K562 (cell line): Measurements from ENCODE around the gene NBDY. TPM values are rescaled to one million over a fixed set of nuclear protein-coding genes. Genes with fewer than 3 reads are reported as not detected.
A peak's percentile ranks its signal among the peaks of the same experiment; 100 is the strongest.

Source experiments
- ATAC-seq: fragments of 200-7000 bp; cut with Tn5 transposase; 3 replicates; pipeline ENCODE4 v1.9.1; 2020; ENCODE audit warnings: moderate library complexity
- BruUV-seq: library from RNA; stranded (reverse); fragments of 400-500 nt; replicated peaks from 2 replicates; lab custom pipeline; 2021; lab: Mats Ljungman, UMichigan
- CTCF ChIA-PET: fragments of 300-600 bp; formaldehyde crosslinking; extraction: SDS; loops from one replicate; lab custom pipeline; 2021; ENCODE audit warnings: low intra/inter-chr PET ratio; lab: Yijun Ruan, JAX
- POLR2A ChIA-PET: fragments of 300-600, 350-650 bp; sonication (Branson Sonifier 250); formaldehyde crosslinking; extraction: SDS; loops from one replicate; lab custom pipeline; 2021; ENCODE audit warnings: antibody characterized with exemption, inconsistent platforms; lab: Yijun Ruan, JAX
- DNase-seq, 4 experiments: peaks; one replicate each; pipeline versions ENCODE4 v3.0.0 to v3.0.0-alpha.2; 2011 to 2018; ENCODE audit warnings: low spot score in 3 of 4, mixed read lengths in 3 of 4; ENCODE audit errors: extremely low read depth in 1 of 4
- FAIRE-seq: peaks from 2 replicates; lab custom pipeline; 2011; peaks lifted over from hg19 to GRCh38; lab: Jason Lieb, UNC
- H2AFZ ChIP-seq: 2 replicates; pipeline ENCODE4 v1.6.0; 2011; ENCODE audit warnings: low read depth, low read length, control low read depth, inconsistent platforms
- H3K27ac ChIP-seq: fragments of 200-600 bp; 3 replicates; pipeline ENCODE4 v1.8.0; 2011; ENCODE audit warnings: low read depth, mild to moderate bottlenecking, control low read depth, inconsistent platforms, low read length, moderate library complexity, mixed read lengths; ENCODE audit errors: extremely low read depth
- H3K27me3 ChIP-seq, 2 experiments: fragments of 300-600 bp in 1 of 2; 2 replicates in 1 of 2; 3 replicates in 1 of 2; pipeline versions ENCODE4 v1.6.0 to v1.8.0; 2011; ENCODE audit warnings: inconsistent platforms in 2 of 2, low read length in 2 of 2, mild to moderate bottlenecking in 1 of 2, mixed read lengths in 1 of 2, moderate library complexity in 1 of 2; ENCODE audit not compliant: control insufficient read depth in 2 of 2, insufficient read depth in 2 of 2
- H3K36me3 ChIP-seq: fragments of 300-600 bp; 3 replicates; pipeline ENCODE4 v1.8.0; 2011; ENCODE audit warnings: mild to moderate bottlenecking, low read length, inconsistent platforms; ENCODE audit not compliant: control insufficient read depth, insufficient read depth
- H3K4me1 ChIP-seq, 2 experiments: fragments of 200-600 bp in 1 of 2; replicated peaks in 1 of 2; 2 replicates in 1 of 2; 3 replicates in 1 of 2; pipeline versions ENCODE4 v1.5.1 to v1.8.0; 2011; ENCODE audit warnings: inconsistent platforms in 2 of 2, low read length in 2 of 2, mild to moderate bottlenecking in 1 of 2, mixed read lengths in 1 of 2, moderate library complexity in 1 of 2; ENCODE audit not compliant: control insufficient read depth in 2 of 2, insufficient read depth in 2 of 2
- H3K4me2 ChIP-seq: 2 replicates; pipeline ENCODE4 v1.6.1; 2011; ENCODE audit warnings: low read length, control low read depth, inconsistent platforms, mixed read lengths; ENCODE audit not compliant: insufficient read depth
- H3K4me3 ChIP-seq: fragments of 200-600 bp; sonication (generic), shearing (Covaris generic); 2 replicates; pipeline ENCODE4 v1.5.1; 2016; ENCODE audit warnings: control low read depth, inconsistent platforms
- H3K79me2 ChIP-seq: fragments of 200-600 bp; 3 replicates; pipeline ENCODE4 v1.8.0; 2011; ENCODE audit warnings: low read length, inconsistent platforms; ENCODE audit not compliant: control insufficient read depth, insufficient read depth
- H3K9ac ChIP-seq, 2 experiments: 2 replicates each; pipeline versions ENCODE4 v1.6.0 to v1.6.1; 2011; ENCODE audit warnings: low read depth in 2 of 2, low read length in 2 of 2, control low read depth in 1 of 2, inconsistent platforms in 1 of 2, mild to moderate bottlenecking in 1 of 2, mixed read lengths in 1 of 2; ENCODE audit not compliant: insufficient read depth in 1 of 2
- H3K9me1 ChIP-seq: one replicate; pipeline ENCODE4 v1.6.0; 2011; ENCODE audit warnings: inconsistent platforms, mild to moderate bottlenecking, low read length, moderate library complexity; ENCODE audit not compliant: control insufficient read depth, insufficient read depth
- H3K9me3 ChIP-seq: replicated peaks from 2 replicates; pipeline ENCODE4 v1.5.1; 2011; ENCODE audit warnings: low read depth, low read length, inconsistent platforms; ENCODE audit not compliant: control insufficient read depth, insufficient read depth
- H4K20me1 ChIP-seq: replicated peaks from 2 replicates; pipeline ENCODE4 v1.6.1; 2011; ENCODE audit warnings: low read length, inconsistent platforms, mixed read lengths; ENCODE audit not compliant: control insufficient read depth, insufficient read depth
- CBFA2T3 ChIP-seq: fragments of 450-650 bp; IDR thresholded peaks from 2 replicates; pipeline ENCODE4 v1.6.1; 2017
- COPS2 ChIP-seq: fragments of 450-650 bp; conservative IDR thresholded peaks from 2 replicates; pipeline ENCODE4 v1.6.1; 2016; ENCODE audit warnings: mild to moderate bottlenecking, moderate library complexity
- CTCF ChIP-seq, 3 experiments: IDR thresholded peaks in 2 of 3; conservative IDR thresholded peaks in 1 of 3; 2 replicates each; pipeline ENCODE4 v1.5.1; 2011 to 2012; ENCODE audit warnings: low read length in 3 of 3, mild to moderate bottlenecking in 3 of 3, control low read depth in 2 of 3, improper control_type of control experiment in 1 of 3, inconsistent platforms in 1 of 3, low read depth in 1 of 3, mixed read lengths in 1 of 3, moderate library complexity in 1 of 3; ENCODE audit not compliant: insufficient read depth in 2 of 3
- FOXA1 ChIP-seq: fragments of 450-650 bp; IDR thresholded peaks from 2 replicates; pipeline ENCODE4 v1.6.1; 2016; ENCODE audit warnings: mild to moderate bottlenecking, borderline replicate concordance
- KHSRP ChIP-seq: fragments of 450-650 bp; IDR thresholded peaks from 2 replicates; pipeline ENCODE4 v1.6.1; 2017
- MITF ChIP-seq: IDR thresholded peaks from 2 replicates; pipeline ENCODE4 v1.6.1; 2014; ENCODE audit warnings: antibody characterized with exemption
- PML ChIP-seq: IDR thresholded peaks from 2 replicates; pipeline ENCODE4 v1.6.1; 2012; ENCODE audit warnings: low read length, inconsistent platforms
- RAD21 ChIP-seq, 2 experiments: fragments of 250-450 bp in 1 of 2; fragments of 450-650 bp in 1 of 2; sonication (Bioruptor Pico) in 1 of 2; formaldehyde crosslinking in 1 of 2; IDR thresholded peaks in 1 of 2; conservative IDR thresholded peaks in 1 of 2; 2 replicates each; pipeline versions ENCODE4 v1.4.0 to v1.8.0; 2020 to 2022; ENCODE audit warnings: mild to moderate bottlenecking in 2 of 2, moderate library complexity in 1 of 2
- SMC3 ChIP-seq: conservative IDR thresholded peaks from 2 replicates; pipeline ENCODE4 v1.6.1; 2011; ENCODE audit warnings: low read depth, low read length, improper control_type of control experiment; ENCODE audit not compliant: insufficient read depth
- YY1 ChIP-seq, 3 experiments: IDR thresholded peaks; 2 replicates each; pipeline ENCODE4 v1.6.1; 2011; ENCODE audit warnings: low read length in 2 of 3, mild to moderate bottlenecking in 2 of 3, moderate library complexity in 2 of 3, borderline replicate concordance in 1 of 3, control low read depth in 1 of 3, low read depth in 1 of 3; ENCODE audit not compliant: insufficient read depth in 3 of 3, insufficient replicate concordance in 2 of 3, control insufficient read depth in 1 of 3, insufficient read length in 1 of 3; ENCODE audit errors: extremely low read depth in 1 of 3
- ZFX ChIP-seq: sonication (generic); formaldehyde crosslinking; IDR thresholded peaks from 2 replicates; pipeline ENCODE4 v1.8.0; 2022; ENCODE audit warnings: mild to moderate bottlenecking, missing genetic modification reagents, moderate library complexity
- ZNF384 ChIP-seq: IDR thresholded peaks from 2 replicates; pipeline ENCODE4 v1.6.1; 2012; ENCODE audit warnings: low read depth, low read length, improper control_type of control experiment
- ZNF436 ChIP-seq: fragments of 250-450, 450-650 bp; sonication (Bioruptor Pico); formaldehyde crosslinking; IDR thresholded peaks from 2 replicates; pipeline ENCODE4 v1.7.0; 2020; ENCODE audit warnings: mild to moderate bottlenecking
- WGBS: fragments of 100-300 bp; shearing (Covaris generic); methylation state at CpG from one replicate; pipeline ENCODE4 v1.1.6; 2016; ENCODE audit warnings: low coverage, mixed read lengths; ENCODE audit not compliant: insufficient coverage; ENCODE audit errors: missing lambda C conversion rate; 5-methylcytosine and 5-hydroxymethylcytosine counted together
- in situ Hi-C: fragments of 300-500 bp; cut with MboI; formaldehyde crosslinking; loops from 4 replicates; pipeline ENCODE4 v1.15.0; 2018; ENCODE audit warnings: inconsistent platforms, mixed read lengths
- intact Hi-C: fragments of 100-400 bp; cut with micrococcal nuclease; formaldehyde crosslinking; loops from 2 replicates; pipeline ENCODE4 v1.14.2; 2022
- polyA plus RNA-seq, 8 experiments: library from polyadenylated mRNA; depleted of rRNA in 4 of 8; stranded (reverse) in 5 of 8; unstranded in 3 of 8; fragments of >200 nt; fragmentation: Nextera tagmentation in 2 of 8; fragmentation: Illumina TruSeq in 1 of 8; extraction: Ambion mirVana in 2 of 8; extraction: Trizol in 1 of 8; gene quantifications; 2 replicates each; pipeline versions ENCODE4 v1.2.1 to v1.2.3, GENCODE V29; 2011 to 2014; ENCODE audit warnings: inconsistent platforms in 1 of 8, missing spikeins in 1 of 8
- total RNA-seq, 7 experiments: library from RNA; depleted of rRNA in 6 of 7; stranded (reverse); fragments of >200 nt in 6 of 7; fragmentation: Illumina TruSeq in 2 of 7; extraction: Trizol in 2 of 7; gene quantifications; 2 replicates each; pipeline versions ENCODE4 v1.2.1 to v1.2.3, GENCODE V29; 2011 to 2021; ENCODE audit warnings: low replicate concordance in 1 of 7

NBDY gene
- total and polyA plus RNA-seq, 9 of the 15 experiments (the other 6 are each of a cell fraction or from before 2014, with no cell fraction given), result 1.00 to 24.7 (median 7.0) TPM

- Histone ChIP-seq H3K4me2 (no peak overlapping the region), H2AFZ (no peak overlapping the region), H3K27me3 (no peaks in the 10 kb centered on the region; a peak in 1 of 5 replicates), H3K36me3 (no peaks in the 10 kb centered on the region), H3K9me3 (no peaks in the 10 kb centered on the region), H4K20me1 (no peaks in the 10 kb centered on the region), H3K4me1 (peaks cover 0 to 3% of the 10 kb centered on the region in 2 experiments; a peak in 2 of 5 replicates), H3K4me3 (no peak overlapping the region), H3K79me2 (no peaks in the 10 kb centered on the region), H3K9ac (no peak overlapping the region), H3K27ac (no peak overlapping the region), H3K9me1 (no peaks in the 10 kb centered on the region)
- in situ Hi-C loops, result no loop called here
- peak; percentile 92 for ATAC-seq
- ChIA-PET POLR2A (interaction anchor here (0.6 kb wide), 1 partner anchor 531 kb away, joined by 4 read pairs; no protein-coding TSS in a partner anchor), CTCF (interaction anchor here (0.6 to 1.5 kb wide), 2 partner anchors 212 to 214 kb away, joined by 3 to 4 read pairs; no protein-coding TSS in a partner anchor)
- BruUV-seq, result no TSS peak
- peak; percentile 38 to 65 (median 40) for DNase-seq
- intact Hi-C loops, result no loop called here
- peak; percentile 72 for FAIRE-seq
- WGBS, result 22% methylated on average over 15 of the region's 20 CpGs
- TF ChIP-seq MITF (no peak), RAD21 (CRISPR knock-in tag; conservative IDR thresholded peaks at IDR 0.05 in 1 of 2, IDR thresholded peaks at IDR 0.05 in 1 of 2) (peak; percentile 23 to 52; a peak in 2 of 4 replicates), COPS2 (no peak), CBFA2T3 (no peak), PML (no peak), CTCF (IDR thresholded peaks at IDR 0.05 in 2 of 3, conservative IDR thresholded peaks at IDR 0.05 in 1 of 3; ENCODE audit: insufficient read depth in 2 of 3, low read depth in 1 of 3, low read length in 3 of 3) (peak; percentile 34 to 69 (median 61); a peak in 5 of 6 replicates), YY1 (IDR thresholded peaks at IDR 0.05; ENCODE audit: borderline replicate concordance in 1 of 3, control insufficient read depth in 1 of 3, extremely low read depth in 1 of 3, insufficient read depth in 3 of 3, insufficient read length in 1 of 3, insufficient replicate concordance in 2 of 3, low read depth in 1 of 3, low read length in 2 of 3) (peak in 1 of 3 experiments; percentile 36), FOXA1 (no peak), ZNF436 (CRISPR knock-in tag) (no peak), ZNF384 (peak; percentile 61), ZFX (CRISPR knock-in tag) (no peak), SMC3 (0 out of 2 replicates have a peak, but pooled peaks have one; percentile 4), KHSRP (no peak)
- TF ChIP-seq, all 486 proteins: peak for 5
Measured at GRCh38 chrX:56764153-56764974, 35.3 kb downstream of the NBDY start.
